B cell (primary cell): Measurements from ENCODE around the gene ATP6V1C2. TPM values are rescaled to one million over a fixed set of nuclear protein-coding genes. Genes with fewer than 3 reads are reported as not detected.

ENCODE experiments used
- ATAC-seq: fragments of 200-7000 bp; cut with Tn5 transposase; one replicate; pipeline ENCODE4 v1.10.0; 2021; ENCODE audit warnings: low read depth, mild to moderate bottlenecking, moderate number of reproducible peaks, moderate library complexity
- CTCF ChIA-PET: fragments of 350-600 bp; sonication (Branson Sonifier 250); formaldehyde crosslinking; loops from one replicate; lab custom pipeline; 2021; ENCODE audit warnings: antibody characterized with exemption, inconsistent platforms; lab: Charles Lee
- POLR2A ChIA-PET: fragments of 350-600 bp; sonication (Branson Sonifier 250); formaldehyde crosslinking; loops from one replicate; lab custom pipeline; 2021; ENCODE audit warnings: antibody characterized with exemption; lab: Charles Lee
- DNase-seq: peaks from one replicate; pipeline ENCODE4 v3.0.0; 2013
- H2AFZ ChIP-seq: 2 replicates; pipeline ENCODE4 v1.6.1; 2012; ENCODE audit warnings: mild to moderate bottlenecking, low read depth, low read length; ENCODE audit not compliant: insufficient read depth, poor library complexity, severe bottlenecking
- H3K27ac ChIP-seq, 2 donors: 1 replicate in 1 of 2; 2 replicates in 1 of 2; pipeline ENCODE4 v1.5.1; 2012 to 2013; ENCODE audit warnings: low read length in 2 of 2, mild to moderate bottlenecking in 2 of 2, moderate library complexity in 1 of 2
- H3K27me3 ChIP-seq, 4 experiments: fragments of 200-600 bp in 1 of 4; sonication (generic) in 1 of 4; replicated peaks in 1 of 4; 1 replicate in 2 of 4; 2 replicates in 2 of 4; pipeline versions ENCODE4 v1.6.1 to v1.7.0; 2013 to 2016; ENCODE audit warnings: low read length in 3 of 4, mild to moderate bottlenecking in 2 of 4, mixed read lengths in 1 of 4, moderate library complexity in 1 of 4; ENCODE audit not compliant: insufficient read depth in 4 of 4, control insufficient read depth in 3 of 4; ENCODE audit errors: control extremely low read depth in 1 of 4
- H3K36me3 ChIP-seq, 2 experiments: replicated peaks in 1 of 2; 1 replicate in 1 of 2; 2 replicates in 1 of 2; pipeline versions ENCODE4 v1.6.1 to v1.7.1; 2013; ENCODE audit warnings: low read length in 1 of 2; ENCODE audit not compliant: insufficient read depth in 2 of 2, control insufficient read depth in 1 of 2; ENCODE audit errors: control extremely low read depth in 1 of 2, extremely low read depth in 1 of 2
- H3K4me1 ChIP-seq, 2 donors: fragments of 200-600 bp in 1 of 2; sonication (generic) in 1 of 2; 1 replicate in 1 of 2; 2 replicates in 1 of 2; pipeline versions ENCODE4 v1.5.1 to v1.6.1; 2013 to 2017; ENCODE audit warnings: low read length in 2 of 2; ENCODE audit not compliant: control insufficient read depth in 2 of 2, insufficient read depth in 2 of 2
- H3K4me2 ChIP-seq: replicated peaks from 2 replicates; pipeline ENCODE3; 2012; ENCODE audit warnings: mild to moderate bottlenecking, low read depth, low read length; ENCODE audit not compliant: poor library complexity, severe bottlenecking
- H3K4me3 ChIP-seq, 5 experiments: fragments of 200-600 bp in 1 of 5; sonication (generic) in 1 of 5; 1 replicate in 3 of 5; 2 replicates in 2 of 5; pipeline versions ENCODE4 v1.5.1 to v1.7.0; 2011 to 2016; ENCODE audit warnings: low read length in 4 of 5, mild to moderate bottlenecking in 4 of 5, low read depth in 2 of 5, control low read depth in 1 of 5, moderate library complexity in 1 of 5; ENCODE audit not compliant: insufficient read depth in 1 of 5; ENCODE audit errors: control extremely low read depth in 1 of 5, extremely low read depth in 1 of 5
- H3K79me2 ChIP-seq: fragments of 200-600 bp; sonication (generic); one replicate; pipeline ENCODE4 v1.6.0; 2016; ENCODE audit warnings: low read length; ENCODE audit not compliant: control insufficient read depth, insufficient read depth
- H3K9ac ChIP-seq: fragments of 200-600 bp; sonication (generic); 2 replicates; pipeline ENCODE4 v1.6.1; 2017; ENCODE audit warnings: mild to moderate bottlenecking, low read length, moderate library complexity
- H3K9me3 ChIP-seq, 3 donors: one replicate each; pipeline versions ENCODE4 v1.6.1 to v1.7.1; 2013; ENCODE audit warnings: low read length in 2 of 3; ENCODE audit not compliant: control insufficient read depth in 2 of 3, insufficient read depth in 1 of 3; ENCODE audit errors: control extremely low read depth in 1 of 3
- H4K20me1 ChIP-seq: 2 replicates; pipeline ENCODE4 v1.6.0; 2012; ENCODE audit warnings: mild to moderate bottlenecking, low read length; ENCODE audit not compliant: insufficient read depth, control insufficient read depth, poor library complexity, severe bottlenecking
- H3K27ac Mint-ChIP-seq: one replicate; pipeline ENCODE4 v1.8.0; 2021; ENCODE audit warnings: mixed read lengths
- H3K27me3 Mint-ChIP-seq: one replicate; pipeline ENCODE4 v1.8.0; 2021; ENCODE audit warnings: mixed read lengths
- H3K4me1 Mint-ChIP-seq: one replicate; pipeline ENCODE4 v1.8.0; 2021; ENCODE audit warnings: mixed read lengths
- H3K4me3 Mint-ChIP-seq: one replicate; pipeline ENCODE4 v1.8.0; 2021; ENCODE audit warnings: mixed read lengths
- H3K9me3 Mint-ChIP-seq: one replicate; pipeline ENCODE4 v1.8.0; 2022; ENCODE audit warnings: mixed read lengths; ENCODE audit not compliant: insufficient read depth
- CTCF ChIP-seq: fragments of 200-600 bp; IDR thresholded peaks from one replicate; pipeline ENCODE4 v1.8.0; 2022; ENCODE audit warnings: antibody characterized with exemption, mild to moderate bottlenecking
- EZH2 ChIP-seq: IDR thresholded peaks from 2 replicates; pipeline ENCODE4 v1.6.1; 2012; ENCODE audit warnings: borderline replicate concordance, low read depth, mild to moderate bottlenecking, moderate library complexity, low read length; ENCODE audit not compliant: insufficient read depth, poor library complexity, severe bottlenecking
- WGBS: methylation state at CpG from one replicate; pipeline ENCODE4 v1.1.5; 2013; ENCODE audit warnings: missing lambda C conversion rate; ENCODE audit not compliant: insufficient coverage; 5-methylcytosine and 5-hydroxymethylcytosine counted together
- intact Hi-C: fragments of 100-400 bp; cut with micrococcal nuclease; formaldehyde crosslinking; loops from one replicate; pipeline ENCODE4 v1.10.0; 2022
- polyA plus RNA-seq: library from polyadenylated mRNA; depleted of rRNA; stranded (reverse); fragments of >200 nt; gene quantifications from 2 replicates; pipeline ENCODE4 v1.2.3, GENCODE V29; 2012
- total RNA-seq, 2 donors: library from RNA; stranded (reverse); fragments of 120-200 nt in 1 of 2; gene quantifications; 1 replicate in 1 of 2; 2 replicates in 1 of 2; pipeline versions ENCODE4 v1.2.3 to v1.2.4, GENCODE V29; 2013 to 2022

ATP6V1C2 gene
- total and polyA plus RNA-seq, 2 donors (not counting 1 experiment from before 2014, with no cell fraction given), result 0.54 to 4.4 TPM

- no peaks in the 10 kb centered on the region for H3K9me3 ChIP-seq
- H3K4me1 Mint-ChIP-seq, result peaks cover 11% of the 10 kb centered on the region
- H3K4me2 ChIP-seq, result no peak overlapping the region
- no peaks in the 10 kb centered on the region for H3K36me3 ChIP-seq
- H3K27ac ChIP-seq, result no peak overlapping the region
- H2AFZ ChIP-seq, result no peak overlapping the region
- no peaks in the 10 kb centered on the region for H3K27me3 Mint-ChIP-seq
- WGBS, result 75% methylated on average over 5 of the region's 6 CpGs
- no peak overlapping the region for H3K9ac ChIP-seq
- peaks cover 8 to 9% of the 10 kb centered on the region in 2 donors for H3K4me1 ChIP-seq
- ChIA-PET POLR2A (no interaction called here), CTCF (interaction anchor here (0.6 to 0.7 kb wide), 2 partner anchors 64 to 730 kb away, joined by 3 read pairs; no protein-coding TSS in a partner anchor)
- no peak overlapping the region for H3K4me3 ChIP-seq
- ATAC-seq (no peak), DNase-seq (no peak)
- no peaks in the 10 kb centered on the region for H3K79me2 ChIP-seq
- no peak overlapping the region for H3K27ac Mint-ChIP-seq
- no peaks in the 10 kb centered on the region for H3K27me3 ChIP-seq
- intact Hi-C loops, result no loop called here
- H3K9me3 Mint-ChIP-seq, result no peaks in the 10 kb centered on the region
- TF ChIP-seq CTCF (no peak), EZH2 (no peak)
- no peak overlapping the region for H3K4me3 Mint-ChIP-seq
- no peaks in the 10 kb centered on the region for H4K20me1 ChIP-seq
Measured at GRCh38 chr2:10750610-10751009, 29.2 kb downstream of the ATP6V1C2 start.

- H3K27ac ChIP-seq, result no peak overlapping the region
- H3K27me3 Mint-ChIP-seq, result no peaks in the 10 kb centered on the region
Measured at GRCh38 chr2:10752236-10752635, 30.8 kb downstream of the ATP6V1C2 start.

More at GRCh38 chr2:10752236-10752635, 30.8 kb downstream of the ATP6V1C2 start:
- H3K27ac Mint-ChIP-seq, result no peak overlapping the region
- no peak overlapping the region for H3K9ac ChIP-seq
- H3K36me3 ChIP-seq, result no peaks in the 10 kb centered on the region
- TF ChIP-seq CTCF, result no peak
- no peak for DNase-seq
- no peaks in the 10 kb centered on the region for H3K27me3 ChIP-seq
- no peaks in the 10 kb centered on the region for H3K79me2 ChIP-seq
- no peak for ATAC-seq
- no peaks in the 10 kb centered on the region for H3K4me1 ChIP-seq
- H3K4me1 Mint-ChIP-seq, result peaks cover 2% of the 10 kb centered on the region
- 71% methylated on average over 1 of the region's 5 CpGs for WGBS
- H3K4me2 ChIP-seq, result no peak overlapping the region
- no peaks in the 10 kb centered on the region for H4K20me1 ChIP-seq
- H3K4me3 Mint-ChIP-seq, result no peak overlapping the region
- ChIA-PET CTCF (no interaction called here), POLR2A (no interaction called here)
- H2AFZ ChIP-seq, result no peak overlapping the region
- intact Hi-C loops, result no loop called here
- no peak overlapping the region for H3K4me3 ChIP-seq
- no peaks in the 10 kb centered on the region for H3K9me3 ChIP-seq
- no peaks in the 10 kb centered on the region for H3K9me3 Mint-ChIP-seq
